ENCODE data around the gene ZBED5. TPM values are rescaled to one million over a fixed set of nuclear protein-coding genes. Genes with fewer than 3 reads are reported as not detected.

ZBED5 gene
- total RNA-seq, 1 experiment from 2014 or later, result 43.0 TPM

GRCh38 chr11:10878408-10879214 lies 20.8 kb upstream of the ZBED5 start:
- DNase-seq (ENCODE audit: low read depth), result peak; percentile 70

- peak; percentile 19 for DNase-seq (ENCODE audit: low read depth)
Observed at GRCh38 chr11:10876158-10876557, 18.3 kb upstream of the ZBED5 start.

GRCh38 chr11:10875430-10876021 lies 17.7 kb upstream of the ZBED5 start:
- no peak for DNase-seq (ENCODE audit: low read depth)

GRCh38 chr11:10872097-10872496 lies 14.2 kb upstream of the ZBED5 start:
- no peak for DNase-seq (ENCODE audit: low read depth)

GRCh38 chr11:10868352-10868751 lies 10.5 kb upstream of the ZBED5 start:
- no peak for DNase-seq (ENCODE audit: low read depth)

- DNase-seq (ENCODE audit: low read depth), result peak; percentile 17
Observed at GRCh38 chr11:10866893-10867331, 9.1 kb upstream of the ZBED5 start.

GRCh38 chr11:10865837-10866270 lies 8.0 kb upstream of the ZBED5 start:
- no peak for DNase-seq (ENCODE audit: low read depth)

- no peak for DNase-seq (ENCODE audit: low read depth)
Observed at GRCh38 chr11:10864688-10865087, 6.8 kb upstream of the ZBED5 start.

GRCh38 chr11:10862446-10862845 lies 4.6 kb upstream of the ZBED5 start:
- DNase-seq (ENCODE audit: low read depth), result no peak

- DNase-seq (ENCODE audit: low read depth), result no peak
Observed at GRCh38 chr11:10861799-10862198, 3.9 kb upstream of the ZBED5 start.

GRCh38 chr11:10861047-10861446 lies 3.2 kb upstream of the ZBED5 start:
- DNase-seq (ENCODE audit: low read depth), result no peak

- DNase-seq (ENCODE audit: low read depth), result peak; percentile 65
Observed at GRCh38 chr11:10858439-10859325, 829 bp upstream of the ZBED5 start.

GRCh38 chr11:10857459-10857708 lies 469 bp downstream of the ZBED5 start:
- DNase-seq (ENCODE audit: low read depth), result no peak

- DNase-seq (ENCODE audit: low read depth), result peak; percentile 58
Observed at GRCh38 chr11:10856689-10857458, 979 bp downstream of the ZBED5 start.

- no peak for DNase-seq (ENCODE audit: low read depth)
Observed at GRCh38 chr11:10855295-10855694, 2.6 kb downstream of the ZBED5 start.

GRCh38 chr11:10847960-10848860 lies 9.6 kb downstream of the ZBED5 start:
- DNase-seq (ENCODE audit: low read depth), result no peak

GRCh38 chr11:10846660-10847059 lies 11.2 kb downstream of the ZBED5 start:
- no peak for DNase-seq (ENCODE audit: low read depth)

- no peak for DNase-seq (ENCODE audit: low read depth)
Observed at GRCh38 chr11:10845589-10845988, 12.3 kb downstream of the ZBED5 start.

GRCh38 chr11:10844796-10845195 lies 13.1 kb downstream of the ZBED5 start:
- DNase-seq (ENCODE audit: low read depth), result no peak

- DNase-seq (ENCODE audit: low read depth), result no peak
Observed at GRCh38 chr11:10844356-10844755, 13.5 kb downstream of the ZBED5 start.

GRCh38 chr11:10838881-10839280 lies 19.0 kb downstream of the ZBED5 start:
- DNase-seq (ENCODE audit: low read depth), result no peak

All from RPMI7951 (cell line).